ENCODE data around the gene EIF3L. TPM values are rescaled to one million over a fixed set of nuclear protein-coding genes. Genes with fewer than 3 reads are reported as not detected.
A peak's percentile ranks its signal among the peaks of the same experiment; 100 is the strongest.

The EIF3L gene
- 478 and 642 TPM in 2 replicates for polyA plus RNA-seq (2012; rRNA removed)
- 510 and 587 TPM in 2 replicates for polyA plus RNA-seq (2012; cell fraction: cytosol; rRNA removed)
- polyA plus RNA-seq (2012; cell fraction: nucleus; rRNA removed): 152 and 266 TPM in 2 replicates

DNA sequence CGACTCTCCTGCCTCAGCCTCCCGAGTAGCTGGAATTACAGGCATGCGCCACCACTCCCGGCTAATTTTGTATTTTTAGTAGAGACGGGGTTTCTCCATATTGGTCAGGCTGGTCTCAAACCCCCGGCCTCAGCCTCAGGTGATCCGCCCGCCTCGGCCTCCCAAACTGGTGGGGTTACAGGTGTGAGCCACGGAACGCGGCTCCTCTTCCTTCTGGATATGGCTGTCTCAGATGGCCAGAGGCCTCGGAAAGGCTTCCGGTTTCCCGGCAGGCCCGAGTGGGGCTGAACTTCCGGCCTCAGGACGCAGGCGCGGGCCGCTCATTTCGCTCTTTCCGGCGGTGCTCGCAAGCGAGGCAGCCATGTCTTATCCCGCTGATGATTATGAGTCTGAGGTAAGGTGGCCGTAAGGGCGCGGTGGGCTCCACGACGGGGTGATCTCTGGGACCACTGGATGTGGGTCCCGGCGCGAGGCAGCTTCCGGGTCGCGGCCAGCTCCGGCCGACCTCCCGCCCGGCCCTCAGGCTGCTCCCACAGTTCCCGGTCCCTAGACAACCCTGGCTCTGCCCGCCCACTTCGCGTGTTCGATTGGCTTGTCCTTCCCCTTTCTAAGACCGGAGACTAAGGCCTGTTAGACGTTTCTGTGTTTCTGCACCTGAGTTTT, at the start of gene EIF3L:
Gene EIF3L, plus strand, starts transcription at position 331 of the 663 bp plus-strand sequence. Its CDS starts 31 bp downstream, at position 362.
- Histone ChIP-seq H3K79me2 (ENCODE audit: insufficient read depth) (peaks cover 63% of the 10 kb centered on the region), H3K9me3 (peaks cover 10% of the 10 kb centered on the region; the same call in 1 of the 2 replicates), H3F3A (replicated peaks; ENCODE audit: insufficient read depth) (peaks cover 26% of the 10 kb centered on the region), H3K27me3 (ENCODE audit: insufficient read depth) (no peaks in the 10 kb centered on the region), H2AFZ (ENCODE audit: low read depth) (peak within 1 kb of the TSS; percentile 91), H3K36me3 (replicated peaks in 1 of 2; ENCODE audit: control insufficient read depth in 1 of 2, insufficient read depth in 2 of 2, low read length in 1 of 2) (peaks cover 31 to 45% of the 10 kb centered on the region in 2 experiments), H3K9ac (peak within 1 kb of the TSS; percentile 92), H4K20me1 (ENCODE audit: insufficient read depth) (peaks cover 6% of the 10 kb centered on the region; the same call in 1 of the 2 replicates), H3K4me2 (peak within 1 kb of the TSS; percentile 98), H3K4me3 (ENCODE audit: low read depth in 2 of 2, low read length in 1 of 2) (peak within 1 kb of the TSS; percentile 79 to 98), H3K9me2 (no peaks in the 10 kb centered on the region), H3K4me1 (ENCODE audit: control insufficient read depth in 1 of 2, insufficient read depth in 2 of 2, low read depth in 1 of 2, low read length in 1 of 2) (peaks cover 11 to 13% of the 10 kb centered on the region in 2 experiments; a peak in 3 of 4 replicates), H3K27ac (ENCODE audit: low read depth in 2 of 2, low read length in 1 of 2) (peak within 1 kb of the TSS; percentile 19 to 89)
- CTCF ChIA-PET: interaction anchor here (0.8 to 4.0 kb wide), 3 partner anchors 9 to 32 kb away, joined by 3 to 15 read pairs (median 13); no protein-coding TSS in a partner anchor
- POLR2A ChIA-PET: no interaction called here
- DNase-seq: peak; percentile 96
- under 1% methylated on average over 29 of the region's 49 CpGs for WGBS (ENCODE audit: low lambda C conversion rate)
- TF ChIP-seq GABPA (IDR thresholded peaks at IDR 0.05; ENCODE audit: low read depth) (peak; percentile 94), RFX5 (IDR thresholded peaks at IDR 0.05; ENCODE audit: low read length) (no peak), TCF12 (IDR thresholded peaks at IDR 0.05) (no peak), NRF1 (IDR thresholded peaks at IDR 0.05; ENCODE audit: low read depth, low read length) (peak; percentile 86), MXI1 (IDR thresholded peaks at IDR 0.05; ENCODE audit: low read depth, low read length) (peak; percentile 65; the same call in 1 of the 2 replicates), FOXJ3 (CRISPR knock-in tag; IDR thresholded peaks at IDR 0.05) (0 out of 2 replicates have a peak, but pooled peaks have one; percentile 52), USF2 (IDR thresholded peaks at IDR 0.05; ENCODE audit: borderline replicate concordance, low read depth, low read length) (no peak), FOXM1 (IDR thresholded peaks at IDR 0.05; ENCODE audit: low read depth) (no peak), ELF1 (IDR thresholded peaks at IDR 0.05) (peak; percentile 92), EZH2phosphoT487 (IDR thresholded peaks at IDR 0.05; ENCODE audit: borderline replicate concordance, low read depth) (no peak), ZBTB33 (IDR thresholded peaks at IDR 0.05; ENCODE audit: borderline replicate concordance, low read depth) (no peak; the same call in 1 of the 2 replicates), GATA2 (CRISPR knock-in tag; IDR thresholded peaks at IDR 0.05) (no peak), POLR2AphosphoS5 (IDR thresholded peaks at IDR 0.05; ENCODE audit: low read depth, low read length) (peak; percentile 95), JUND (IDR thresholded peaks at IDR 0.05) (no peak), SMC3 (IDR thresholded peaks at IDR 0.05; ENCODE audit: low read depth, low read length) (no peak), NFIC (IDR thresholded peaks at IDR 0.05; ENCODE audit: borderline replicate concordance) (no peak), RXRA (IDR thresholded peaks at IDR 0.05; ENCODE audit: borderline replicate concordance, low read depth) (no peak), RCOR1 (IDR thresholded peaks at IDR 0.05; ENCODE audit: low read length) (no peak), TAF1 (IDR thresholded peaks at IDR 0.05; ENCODE audit: borderline replicate concordance, low read depth, low read length) (peak; percentile 90), PBX3 (IDR thresholded peaks at IDR 0.05) (no peak), MEF2A (IDR thresholded peaks at IDR 0.05; ENCODE audit: borderline replicate concordance, low read depth) (no peak), TEAD4 (IDR thresholded peaks at IDR 0.05; ENCODE audit: borderline replicate concordance, insufficient read depth) (no peak), FOSL2 (IDR thresholded peaks at IDR 0.05; ENCODE audit: borderline replicate concordance, low read depth) (no peak), CHD2 (IDR thresholded peaks at IDR 0.05; ENCODE audit: low read length, partially characterized antibody) (peak; percentile 43), RAD21 (IDR thresholded peaks at IDR 0.05; ENCODE audit: low read length) (no peak), SIN3A (IDR thresholded peaks at IDR 0.05; ENCODE audit: borderline replicate concordance, low read depth, low read length) (0 out of 2 replicates have a peak, but pooled peaks have one; percentile 75)
- TF ChIP-seq, protein P1, sequence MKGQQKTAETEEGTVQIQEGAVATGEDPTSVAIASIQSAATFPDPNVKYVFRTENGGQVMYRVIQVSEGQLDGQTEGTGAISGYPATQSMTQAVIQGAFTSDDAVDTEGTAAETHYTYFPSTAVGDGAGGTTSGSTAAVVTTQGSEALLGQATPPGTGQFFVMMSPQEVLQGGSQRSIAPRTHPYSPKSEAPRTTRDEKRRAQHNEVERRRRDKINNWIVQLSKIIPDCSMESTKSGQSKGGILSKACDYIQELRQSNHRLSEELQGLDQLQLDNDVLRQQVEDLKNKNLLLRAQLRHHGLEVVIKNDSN (IDR thresholded peaks at IDR 0.05; ENCODE audit: borderline replicate concordance, low read depth): no peak
- TF ChIP-seq, protein P2, sequence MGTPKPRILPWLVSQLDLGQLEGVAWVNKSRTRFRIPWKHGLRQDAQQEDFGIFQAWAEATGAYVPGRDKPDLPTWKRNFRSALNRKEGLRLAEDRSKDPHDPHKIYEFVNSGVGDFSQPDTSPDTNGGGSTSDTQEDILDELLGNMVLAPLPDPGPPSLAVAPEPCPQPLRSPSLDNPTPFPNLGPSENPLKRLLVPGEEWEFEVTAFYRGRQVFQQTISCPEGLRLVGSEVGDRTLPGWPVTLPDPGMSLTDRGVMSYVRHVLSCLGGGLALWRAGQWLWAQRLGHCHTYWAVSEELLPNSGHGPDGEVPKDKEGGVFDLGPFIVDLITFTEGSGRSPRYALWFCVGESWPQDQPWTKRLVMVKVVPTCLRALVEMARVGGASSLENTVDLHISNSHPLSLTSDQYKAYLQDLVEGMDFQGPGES (IDR thresholded peaks at IDR 0.05; ENCODE audit: low read depth, low read length): no peak
- TF ChIP-seq, protein P3, sequence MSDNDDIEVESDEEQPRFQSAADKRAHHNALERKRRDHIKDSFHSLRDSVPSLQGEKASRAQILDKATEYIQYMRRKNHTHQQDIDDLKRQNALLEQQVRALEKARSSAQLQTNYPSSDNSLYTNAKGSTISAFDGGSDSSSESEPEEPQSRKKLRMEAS (IDR thresholded peaks at IDR 0.05; ENCODE audit: low read depth): peak; percentile 92

Data from SK-N-SH (cell line).